22Rv1 (cell line): ENCODE measurements around the gene TMEM179.

ENCODE experiments used
- CTCF ChIP-seq: fragments of 450-650 bp; IDR thresholded peaks from 2 replicates; pipeline ENCODE4 v1.5.1; 2017; ENCODE audit warnings: mild to moderate bottlenecking
- ZFX ChIP-seq: fragments of 450-650 bp; IDR thresholded peaks from 2 replicates; pipeline ENCODE4 v1.6.1; 2017; ENCODE audit warnings: antibody characterized with exemption, borderline replicate concordance

- TF ChIP-seq CTCF (no peak), ZFX (no peak)
These were observed 12.3 kb downstream of the TMEM179 start for GRCh38 chr14:104592292-104592672.
